Smooth muscle cell (in vitro differentiated cells): ENCODE results near the gene KIAA1755. TPM values are rescaled to one million over a fixed set of nuclear protein-coding genes. Genes with fewer than 3 reads are reported as not detected.

Experiments used
- DNase-seq: peaks from one replicate; lab custom pipeline; 2025; ENCODE audit not compliant: unreplicated experiment; lab: John Stamatoyannopoulos, UW
- H2AFZ ChIP-seq: fragments of 200-600 bp; sonication (generic); 2 replicates; pipeline ENCODE4 v1.6.0; 2016; ENCODE audit warnings: antibody characterized with exemption, low read depth, mild to moderate bottlenecking
- H3F3A ChIP-seq: fragments of 200-600 bp; sonication (generic); 2 replicates; pipeline ENCODE4 v1.6.0; 2017; ENCODE audit warnings: antibody characterized with exemption, low read depth
- H3K27ac ChIP-seq: fragments of 200-600 bp; sonication (generic); 2 replicates; pipeline ENCODE4 v1.5.1; 2016; ENCODE audit warnings: low read depth, mild to moderate bottlenecking
- H3K27me3 ChIP-seq: fragments of 200-600 bp; sonication (generic); 2 replicates; pipeline ENCODE4 v1.6.1; 2016; ENCODE audit warnings: low read depth, mild to moderate bottlenecking
- H3K36me3 ChIP-seq: fragments of 200-600 bp; sonication (generic); 2 replicates; pipeline ENCODE4 v1.5.1; 2016; ENCODE audit warnings: low read depth
- H3K4me1 ChIP-seq: fragments of 200-600 bp; sonication (generic); 2 replicates; pipeline ENCODE4 v1.5.1; 2016; ENCODE audit warnings: low read depth
- H3K4me2 ChIP-seq: fragments of 200-600 bp; sonication (generic); 2 replicates; pipeline ENCODE4 v1.6.0; 2016; ENCODE audit warnings: mild to moderate bottlenecking
- H3K4me3 ChIP-seq: fragments of 200-600 bp; sonication (generic); 2 replicates; pipeline ENCODE4 v1.5.1; 2016; ENCODE audit warnings: mild to moderate bottlenecking
- H3K79me2 ChIP-seq: fragments of 200-600 bp; sonication (generic); 2 replicates; pipeline ENCODE4 v1.6.0; 2016; ENCODE audit warnings: low read depth, mild to moderate bottlenecking
- H3K9ac ChIP-seq: fragments of 200-600 bp; sonication (generic); 2 replicates; pipeline ENCODE4 v1.6.0; 2016; ENCODE audit warnings: low read depth
- H3K9me3 ChIP-seq: fragments of 200-600 bp; sonication (generic); replicated peaks from 2 replicates; pipeline ENCODE4 v1.5.1; 2016; ENCODE audit warnings: low read depth
- H4K20me1 ChIP-seq: fragments of 200-600 bp; sonication (generic); 2 replicates; pipeline ENCODE4 v1.6.0; 2016; ENCODE audit warnings: low read depth
- CTCF ChIP-seq: fragments of 200-600 bp; sonication (generic); IDR thresholded peaks from 2 replicates; pipeline ENCODE4 v1.5.1; 2017; ENCODE audit warnings: borderline replicate concordance, mild to moderate bottlenecking, antibody characterized with exemption; ENCODE audit not compliant: insufficient read depth, poor library complexity, severe bottlenecking
- WGBS: methylation state at CpG from one replicate; pipeline ENCODE4 v1.1.7; 2016; ENCODE audit warnings: low lambda C conversion rate; 5-methylcytosine and 5-hydroxymethylcytosine counted together
- polyA plus RNA-seq: library from polyadenylated mRNA; unstranded; fragments of >200 nt; fragmentation: Nextera tagmentation; extraction: Ambion mirVana; gene quantifications from 2 replicates; pipeline ENCODE4 v1.2.1, GENCODE V29; 2016
- total RNA-seq: library from RNA; depleted of rRNA; stranded (reverse); fragments of >200 nt; gene quantifications from 2 replicates; pipeline ENCODE4 v1.2.3, GENCODE V29; 2014

Gene KIAA1755
- total and polyA plus RNA-seq, 2 experiments from 2014 or later = 0.17 TPM; not detected in 1

DNA sequence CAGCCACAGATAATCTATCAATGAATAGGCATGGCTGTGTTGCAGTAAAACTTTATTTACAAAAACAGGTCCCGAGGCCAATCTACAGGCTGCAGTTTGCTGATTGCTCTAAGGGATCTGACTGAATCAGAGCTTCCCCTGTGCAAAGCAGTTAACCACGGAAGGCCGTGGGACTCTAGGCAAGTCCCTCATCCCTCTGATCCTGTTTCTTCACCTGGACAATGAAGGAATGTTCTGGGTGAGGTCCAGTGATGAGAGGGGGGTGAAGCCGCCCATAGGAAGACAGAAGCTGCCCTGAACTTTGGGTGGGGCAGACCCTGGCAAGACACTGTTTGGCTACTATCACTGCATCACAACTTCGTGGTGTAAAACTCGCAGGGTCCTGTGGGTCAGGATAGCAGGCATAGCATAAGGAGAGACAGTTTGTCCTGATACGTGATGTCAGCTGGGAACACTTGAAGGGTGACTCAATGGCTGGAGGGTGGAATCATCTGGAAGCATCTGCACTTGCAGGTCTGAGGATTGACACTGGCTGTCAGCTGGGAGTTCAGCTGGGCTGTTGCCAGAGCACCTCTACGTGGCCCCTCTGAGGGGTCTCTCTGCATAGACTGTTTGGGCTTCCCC is 62.2 kb downstream of the KIAA1755 start:
- Histone ChIP-seq H3K9me3 (no peaks in the 10 kb centered on the region), H3K9ac (no peak overlapping the region), H3K4me3 (no peak overlapping the region), H3K4me1 (no peaks in the 10 kb centered on the region), H3K27me3 (no peaks in the 10 kb centered on the region), H3K4me2 (no peak overlapping the region), H4K20me1 (no peaks in the 10 kb centered on the region), H3K36me3 (no peaks in the 10 kb centered on the region), H2AFZ (no peak overlapping the region), H3F3A (peaks cover 7% of the 10 kb centered on the region), H3K79me2 (no peaks in the 10 kb centered on the region), H3K27ac (peak overlapping the region; percentile 7)
- TF ChIP-seq CTCF = no peak
- no peak for DNase-seq
- 49% methylated on average over 8 of the region's 8 CpGs for WGBS

DNA sequence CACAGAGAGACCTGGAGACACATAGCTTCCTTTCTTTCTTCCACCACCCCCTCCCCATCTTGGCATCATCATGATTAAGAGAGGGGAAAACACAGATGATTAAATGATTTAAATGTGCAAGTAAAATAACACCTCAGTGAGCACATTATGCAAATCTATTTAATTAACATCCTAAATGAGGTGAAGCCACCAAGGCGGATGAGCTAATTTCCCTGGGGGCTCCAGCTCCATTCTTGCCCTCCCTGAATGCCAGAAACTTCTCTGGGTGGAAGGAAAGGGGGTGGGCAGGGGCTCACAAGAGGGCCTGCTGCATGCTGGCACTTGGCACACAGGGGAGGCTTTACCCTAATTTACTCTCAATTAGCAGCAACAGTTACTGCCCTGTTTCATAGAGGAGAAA is 62.9 kb downstream of the KIAA1755 start:
- H3K9ac ChIP-seq = no peak overlapping the region
- peak overlapping the region; percentile 7 for H3K27ac ChIP-seq
- no peaks in the 10 kb centered on the region for H3K36me3 ChIP-seq
- no peaks in the 10 kb centered on the region for H3K27me3 ChIP-seq
- WGBS = 86% methylated on average over 1 of the region's 1 CpG
- H3K4me2 ChIP-seq = no peak overlapping the region
- no peak overlapping the region for H2AFZ ChIP-seq
- peaks cover 7% of the 10 kb centered on the region for H3F3A ChIP-seq
- H3K4me1 ChIP-seq = no peaks in the 10 kb centered on the region
- DNase-seq = no peak
- H4K20me1 ChIP-seq = no peaks in the 10 kb centered on the region
- H3K9me3 ChIP-seq = no peaks in the 10 kb centered on the region
- no peaks in the 10 kb centered on the region for H3K79me2 ChIP-seq
- no peak overlapping the region for H3K4me3 ChIP-seq
- no peak for TF ChIP-seq CTCF

- H3K27ac ChIP-seq = peak overlapping the region; percentile 32
Observed at GRCh38 chr20:38197217-38197616, 63.3 kb downstream of the KIAA1755 start.

More at GRCh38 chr20:38197217-38197616, 63.3 kb downstream of the KIAA1755 start:
- Histone ChIP-seq H3K9me3 (no peaks in the 10 kb centered on the region), H3K4me3 (no peak overlapping the region), H3F3A (peaks cover 7% of the 10 kb centered on the region), H3K9ac (no peak overlapping the region), H3K4me1 (no peaks in the 10 kb centered on the region), H3K36me3 (no peaks in the 10 kb centered on the region), H3K27me3 (no peaks in the 10 kb centered on the region), H4K20me1 (no peaks in the 10 kb centered on the region), H3K4me2 (no peak overlapping the region), H3K79me2 (no peaks in the 10 kb centered on the region), H2AFZ (no peak overlapping the region)
- TF ChIP-seq CTCF = no peak
- DNase-seq = no peak
- WGBS = 90% methylated on average over 5 of the region's 5 CpGs
